HEK293 (cell line): ENCODE results near the gene HAO1.
"Not testable (repeated sequence)": the region's sequence is repeated elsewhere in the genome, so short reads cannot be mapped to it uniquely, and the experiment has no call there.

Source experiments
- ZBTB7A ChIP-seq: fragments of 450-650 bp; formaldehyde crosslinking; IDR thresholded peaks from 2 replicates; pipeline ENCODE4 v1.5.1; 2016; ENCODE audit warnings: low read depth, missing biosample characterization, missing genetic modification characterization
- ZNF433 ChIP-seq: fragments of 450-650 bp; formaldehyde crosslinking; IDR thresholded peaks from 2 replicates; pipeline ENCODE4 v1.5.1; 2016; ENCODE audit warnings: missing biosample characterization, missing genetic modification characterization, low read depth
- TF ChIP-seq, protein P1 (sequence below): fragments of 450-650 bp; formaldehyde crosslinking; IDR thresholded peaks from 2 replicates; pipeline ENCODE4 v1.5.1; 2016; ENCODE audit warnings: missing biosample characterization, missing genetic modification characterization

GRCh38 chr20:7956561-7956960 is 16.3 kb upstream of the HAO1 start:
- not testable (repeated sequence) for TF ChIP-seq ZNF433; ZBTB7A (tag by site-specific recombination)
- TF ChIP-seq, protein P1, sequence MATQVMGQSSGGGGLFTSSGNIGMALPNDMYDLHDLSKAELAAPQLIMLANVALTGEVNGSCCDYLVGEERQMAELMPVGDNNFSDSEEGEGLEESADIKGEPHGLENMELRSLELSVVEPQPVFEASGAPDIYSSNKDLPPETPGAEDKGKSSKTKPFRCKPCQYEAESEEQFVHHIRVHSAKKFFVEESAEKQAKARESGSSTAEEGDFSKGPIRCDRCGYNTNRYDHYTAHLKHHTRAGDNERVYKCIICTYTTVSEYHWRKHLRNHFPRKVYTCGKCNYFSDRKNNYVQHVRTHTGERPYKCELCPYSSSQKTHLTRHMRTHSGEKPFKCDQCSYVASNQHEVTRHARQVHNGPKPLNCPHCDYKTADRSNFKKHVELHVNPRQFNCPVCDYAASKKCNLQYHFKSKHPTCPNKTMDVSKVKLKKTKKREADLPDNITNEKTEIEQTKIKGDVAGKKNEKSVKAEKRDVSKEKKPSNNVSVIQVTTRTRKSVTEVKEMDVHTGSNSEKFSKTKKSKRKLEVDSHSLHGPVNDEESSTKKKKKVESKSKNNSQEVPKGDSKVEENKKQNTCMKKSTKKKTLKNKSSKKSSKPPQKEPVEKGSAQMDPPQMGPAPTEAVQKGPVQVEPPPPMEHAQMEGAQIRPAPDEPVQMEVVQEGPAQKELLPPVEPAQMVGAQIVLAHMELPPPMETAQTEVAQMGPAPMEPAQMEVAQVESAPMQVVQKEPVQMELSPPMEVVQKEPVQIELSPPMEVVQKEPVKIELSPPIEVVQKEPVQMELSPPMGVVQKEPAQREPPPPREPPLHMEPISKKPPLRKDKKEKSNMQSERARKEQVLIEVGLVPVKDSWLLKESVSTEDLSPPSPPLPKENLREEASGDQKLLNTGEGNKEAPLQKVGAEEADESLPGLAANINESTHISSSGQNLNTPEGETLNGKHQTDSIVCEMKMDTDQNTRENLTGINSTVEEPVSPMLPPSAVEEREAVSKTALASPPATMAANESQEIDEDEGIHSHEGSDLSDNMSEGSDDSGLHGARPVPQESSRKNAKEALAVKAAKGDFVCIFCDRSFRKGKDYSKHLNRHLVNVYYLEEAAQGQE (tag by site-specific recombination), result not testable (repeated sequence)
